HG02798 (cell line): ENCODE data around the gene ELOVL2.
"Not testable (repeated sequence)": the region's sequence is repeated elsewhere in the genome, so short reads cannot be mapped to it uniquely, and the experiment has no call there.

Source experiments
- ATAC-seq: cut with Tn5 transposase; IDR thresholded peaks from one replicate; pipeline ENCODE4 v1.9.1; 2021; ENCODE audit warnings: mild to moderate bottlenecking; ENCODE audit not compliant: unreplicated experiment, poor library complexity

The ELOVL2 gene, protein sequence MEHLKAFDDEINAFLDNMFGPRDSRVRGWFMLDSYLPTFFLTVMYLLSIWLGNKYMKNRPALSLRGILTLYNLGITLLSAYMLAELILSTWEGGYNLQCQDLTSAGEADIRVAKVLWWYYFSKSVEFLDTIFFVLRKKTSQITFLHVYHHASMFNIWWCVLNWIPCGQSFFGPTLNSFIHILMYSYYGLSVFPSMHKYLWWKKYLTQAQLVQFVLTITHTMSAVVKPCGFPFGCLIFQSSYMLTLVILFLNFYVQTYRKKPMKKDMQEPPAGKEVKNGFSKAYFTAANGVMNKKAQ

DNA sequence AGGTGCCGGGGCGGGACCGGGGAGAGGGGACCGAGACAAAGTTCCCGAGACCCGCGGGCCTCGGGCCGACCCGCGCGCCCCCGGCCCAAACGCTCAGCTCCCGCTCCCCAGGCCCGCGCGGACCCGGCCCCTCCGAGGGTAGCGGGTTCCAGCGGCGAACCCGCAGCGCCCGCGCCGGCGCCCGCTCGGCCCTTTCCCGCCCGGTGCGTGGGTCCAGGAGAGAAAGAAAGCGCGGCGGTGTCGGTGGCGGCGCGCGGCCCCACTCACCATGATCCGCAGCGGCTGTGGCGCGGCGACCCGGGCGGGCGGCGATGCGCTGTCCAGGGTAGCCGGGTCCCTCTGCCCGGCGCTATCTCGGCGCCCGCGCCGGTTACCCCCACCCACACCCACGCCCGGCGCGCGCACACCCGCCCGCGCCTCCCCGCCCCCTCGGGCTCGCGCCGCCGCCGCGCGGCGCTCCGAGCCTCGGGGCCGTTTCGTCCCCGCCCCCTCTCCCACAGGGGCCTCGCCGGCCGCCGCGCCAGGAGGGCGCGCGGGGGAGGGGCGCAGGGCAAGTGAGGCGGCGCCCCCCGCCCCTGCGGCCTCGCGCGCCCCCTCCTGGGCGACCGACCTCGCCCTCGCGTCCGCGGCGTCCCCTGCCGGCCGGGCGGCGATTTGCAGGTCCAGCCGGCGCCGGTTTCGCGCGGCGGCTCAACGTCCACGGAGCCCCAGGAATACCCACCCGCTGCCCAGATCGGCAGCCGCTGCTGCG lies at the start of gene ELOVL2:
TSS of gene ELOVL2 (minus strand) at position 345 of the 751 bp plus-strand sequence. CDS start at position 270, 75 bp downstream.
- ATAC-seq: peak; percentile 37

DNA sequence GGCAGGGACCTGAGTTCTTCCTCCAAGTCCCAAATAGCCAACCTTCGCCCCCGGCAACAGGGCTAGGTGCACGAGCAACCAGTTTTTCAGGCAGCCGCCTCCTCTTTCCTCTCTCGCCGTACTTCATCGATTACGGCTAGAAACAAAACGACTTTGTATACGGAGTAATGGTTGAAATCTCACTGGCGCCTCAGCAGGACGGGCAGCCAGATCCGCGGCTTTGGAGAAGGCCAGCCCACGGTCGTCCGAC lies 49.2 kb upstream of the ELOVL2 start:
- peak; percentile 21 for ATAC-seq

DNA sequence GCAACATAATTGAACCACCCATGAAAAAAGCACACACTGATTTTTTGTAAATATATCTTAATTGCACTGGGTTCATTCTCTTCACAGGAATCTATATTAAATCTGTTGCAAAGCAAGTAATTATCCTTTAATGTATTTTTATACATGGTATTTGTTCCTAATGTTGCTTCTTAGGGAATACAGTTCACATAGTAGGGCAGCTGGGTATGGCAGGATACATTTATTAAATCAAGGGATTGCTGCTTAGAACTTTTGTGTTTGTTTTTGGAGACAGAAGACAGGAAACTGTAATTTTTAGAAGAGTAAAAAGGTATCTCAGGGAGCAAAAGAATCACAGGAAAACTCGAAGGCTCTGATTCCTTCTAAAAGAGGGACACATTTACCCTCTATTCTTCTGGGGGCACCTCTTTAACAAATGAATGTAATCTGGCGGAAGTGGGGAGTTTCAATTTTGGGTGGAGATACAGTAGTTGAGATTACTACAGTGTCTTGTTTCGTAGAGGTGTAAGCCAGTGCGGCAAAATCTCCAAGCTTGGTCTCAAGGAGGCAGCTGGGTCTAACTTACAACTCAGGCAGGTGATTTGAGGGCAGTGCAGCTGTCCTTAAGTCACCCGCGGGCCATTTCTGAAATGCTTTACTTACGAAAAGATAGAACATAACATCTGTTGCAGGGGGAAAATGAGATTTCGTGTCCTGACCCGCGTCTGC lies 48.7 kb upstream of the ELOVL2 start:
- peak; percentile 35 for ATAC-seq

DNA sequence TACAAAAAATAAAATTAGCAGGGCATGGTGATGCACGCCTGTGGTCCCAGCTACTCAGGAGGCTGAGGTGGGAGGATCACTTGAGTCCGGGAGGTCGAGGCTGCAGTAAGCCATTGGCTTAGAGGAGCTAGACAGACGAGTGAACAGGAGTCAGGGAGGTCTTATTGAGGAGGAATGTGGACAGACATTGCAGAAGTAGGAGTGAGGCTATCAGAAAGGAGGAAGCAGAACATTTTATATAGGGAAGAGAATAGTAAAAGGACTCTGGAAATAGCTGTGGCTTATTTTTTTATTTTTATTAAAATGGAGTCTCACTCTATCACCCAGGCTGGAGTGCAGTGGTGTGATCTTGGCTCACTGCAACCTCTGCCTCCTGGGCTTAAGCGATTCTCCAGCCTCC lies 47.0 kb upstream of the ELOVL2 start:
- not testable (repeated sequence) for ATAC-seq

DNA sequence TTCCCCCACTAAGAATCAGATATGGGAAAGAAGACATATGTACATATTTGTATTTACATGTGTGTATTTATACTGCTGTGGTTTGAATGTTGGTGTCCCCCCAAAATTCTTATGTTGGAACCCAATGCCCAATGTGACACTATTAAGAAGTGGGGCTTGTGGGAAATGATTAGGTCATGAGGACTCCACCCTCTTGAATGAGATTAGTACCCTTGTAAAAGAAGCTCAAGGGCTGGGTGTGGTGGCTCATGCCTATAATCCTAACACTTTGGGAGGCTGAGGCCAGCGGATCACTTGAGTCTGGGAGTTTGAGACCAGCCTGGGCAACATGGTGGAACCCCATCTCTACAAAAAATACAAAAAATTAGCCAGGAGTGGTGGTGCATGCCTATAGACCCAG lies 45.6 kb upstream of the ELOVL2 start:
- no peak for ATAC-seq

DNA sequence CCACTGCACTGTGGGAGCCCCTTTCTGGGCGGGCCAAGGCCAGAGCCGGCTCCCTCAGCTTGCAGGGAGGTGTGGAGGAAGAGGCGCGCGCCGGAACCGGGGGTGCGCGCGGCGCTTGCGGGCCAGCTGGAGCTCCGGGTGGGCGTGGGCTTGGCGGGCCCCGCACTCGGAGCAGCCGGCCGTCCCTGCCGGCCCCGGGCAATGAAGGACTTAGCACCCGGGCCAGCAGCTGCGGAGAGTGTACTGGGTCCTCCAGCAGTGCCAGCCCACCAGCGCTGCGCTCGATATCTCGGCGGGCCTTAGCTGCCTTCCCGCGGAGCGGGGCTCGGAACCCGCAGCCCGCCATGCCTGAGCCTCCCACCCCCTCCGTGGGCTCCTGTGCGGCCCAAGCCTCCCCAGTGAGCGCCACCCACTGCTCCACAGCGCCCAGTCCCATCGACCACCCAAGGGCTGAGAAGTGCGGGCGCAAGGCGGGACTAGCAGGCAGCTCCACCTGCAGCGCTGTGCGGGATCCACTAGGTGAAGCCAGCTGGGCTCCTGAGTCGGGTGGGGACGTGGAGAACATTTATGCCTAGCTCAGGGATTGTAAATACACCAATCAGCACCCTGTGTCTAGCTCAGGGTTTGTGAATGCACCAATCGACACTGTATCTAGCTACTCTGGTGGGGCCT lies 43.2 kb upstream of the ELOVL2 start:
- ATAC-seq: not testable (repeated sequence)

DNA sequence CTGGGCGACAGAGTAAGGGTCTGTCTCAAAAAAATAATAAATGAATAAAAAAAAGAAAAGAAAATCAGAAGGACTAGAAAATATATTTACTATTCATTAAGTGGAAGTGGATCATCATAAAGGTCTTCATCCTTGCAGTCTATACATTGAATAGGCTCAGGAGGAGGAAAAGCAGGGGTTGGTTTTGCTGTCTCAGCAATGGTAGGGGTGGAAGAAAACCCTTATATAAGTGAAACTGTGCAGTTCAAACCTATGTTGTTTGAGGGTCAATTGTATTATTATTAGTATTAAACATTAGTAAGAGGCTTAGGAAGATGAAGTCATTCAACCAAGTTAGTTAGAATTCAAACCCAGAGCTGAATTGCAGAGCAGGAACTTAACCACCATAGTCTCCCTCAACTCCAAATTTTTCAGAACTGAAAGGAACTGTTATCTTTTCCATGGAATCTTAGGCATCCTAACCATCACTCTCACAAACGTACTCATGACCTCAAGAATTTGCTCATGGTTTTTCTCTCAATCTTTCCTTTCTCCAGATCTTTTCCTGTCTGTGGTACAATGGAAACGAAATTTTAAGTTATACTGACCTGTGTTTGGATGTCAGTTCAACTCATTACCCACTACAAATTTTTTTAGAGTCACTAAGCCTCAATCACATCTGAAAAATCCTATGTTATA lies 41.8 kb upstream of the ELOVL2 start:
- ATAC-seq: no peak

DNA sequence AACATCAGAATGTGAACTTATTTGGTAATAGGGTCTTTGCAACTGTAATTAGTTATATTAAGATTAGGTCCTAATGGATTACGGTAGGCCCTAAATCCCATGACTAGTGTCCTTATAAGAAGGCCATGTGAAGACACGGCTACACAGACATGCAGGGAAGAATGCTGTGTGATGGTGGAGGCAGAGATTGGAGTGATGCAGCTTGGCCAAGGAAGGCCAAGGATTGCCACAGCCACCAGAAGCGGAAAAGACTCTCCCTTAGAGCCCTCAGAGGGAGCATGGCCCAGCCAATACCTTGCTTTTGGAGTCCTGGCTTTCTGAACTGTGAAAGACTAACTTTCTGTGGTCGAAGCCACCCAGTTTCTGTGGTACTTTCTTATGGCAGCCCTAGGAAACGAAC lies 39.9 kb upstream of the ELOVL2 start:
- no peak for ATAC-seq

DNA sequence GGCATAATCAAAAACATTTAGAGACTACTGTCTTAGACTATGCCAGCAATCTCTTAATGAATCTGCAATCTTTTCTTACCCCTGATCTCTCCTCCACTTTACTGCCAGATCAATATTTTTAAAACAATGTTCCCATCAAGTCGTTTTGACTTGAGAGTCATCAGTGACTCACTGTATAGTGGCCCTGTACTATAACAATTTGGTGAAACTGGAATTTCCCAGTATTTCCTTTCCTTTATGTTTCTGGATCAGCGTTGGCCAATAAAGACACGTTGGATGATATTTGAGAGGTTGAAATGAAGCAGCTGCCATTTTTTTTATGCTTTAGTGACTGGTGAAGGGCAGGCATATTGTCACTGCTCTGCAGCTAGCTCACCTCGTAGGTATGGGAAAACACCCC lies 39.4 kb upstream of the ELOVL2 start:
- ATAC-seq: no peak

DNA sequence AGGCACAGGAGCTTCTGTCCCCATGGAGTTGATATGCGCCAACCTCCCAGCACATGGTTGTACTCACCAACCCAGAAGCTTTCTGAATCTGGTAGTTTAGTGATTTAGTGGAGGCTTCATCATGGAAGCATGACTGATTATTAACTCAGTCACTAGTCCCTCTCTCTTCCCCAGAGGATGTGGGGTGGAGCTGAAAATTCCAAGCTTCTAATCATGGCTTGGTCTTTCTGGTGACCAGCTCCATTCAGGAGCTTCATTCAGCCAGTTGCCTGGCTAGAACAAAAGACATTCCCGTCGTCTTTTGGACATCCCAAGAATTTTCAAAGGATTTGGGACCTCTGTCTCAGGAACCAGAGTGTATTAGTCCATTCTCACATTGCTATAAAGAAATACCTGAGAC lies 36.2 kb upstream of the ELOVL2 start:
- ATAC-seq: no peak

DNA sequence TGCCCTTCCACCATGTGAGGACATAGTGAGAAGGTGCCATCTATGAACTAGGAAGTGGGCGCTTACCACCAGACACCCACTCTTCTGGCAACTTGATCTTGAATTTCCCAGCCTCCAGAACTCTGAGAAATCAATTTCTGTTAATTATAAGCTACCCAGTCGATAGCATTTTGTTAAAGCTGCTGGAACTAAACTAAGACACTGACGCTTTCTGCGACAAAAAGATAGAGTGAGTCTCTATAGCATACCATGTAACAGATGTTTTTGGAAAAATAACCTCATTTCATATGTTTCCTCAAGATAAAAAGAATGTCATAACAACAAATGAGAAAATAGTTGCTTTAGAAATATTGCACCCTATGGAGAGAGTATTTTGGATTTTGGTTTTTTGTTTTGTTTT lies 34.2 kb upstream of the ELOVL2 start:
- no peak for ATAC-seq

DNA sequence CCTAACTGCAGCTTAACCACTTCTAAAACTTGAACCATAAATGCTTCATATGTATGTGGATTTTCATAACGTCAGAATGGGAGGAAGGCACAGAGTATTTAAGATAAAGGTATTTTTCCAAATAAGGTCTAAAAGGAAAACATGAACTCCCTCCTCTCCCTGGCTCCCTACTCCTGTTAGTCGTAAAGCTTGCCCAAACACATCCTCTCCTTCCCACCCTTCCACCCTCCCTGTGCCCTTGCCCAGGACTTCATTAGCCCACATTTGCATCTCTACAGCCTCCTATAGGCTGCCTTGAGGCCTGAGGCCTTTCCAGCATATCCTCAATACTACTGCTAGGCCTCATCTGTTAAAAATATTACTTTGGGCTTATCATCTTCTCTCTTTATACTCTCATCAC lies 32.4 kb upstream of the ELOVL2 start:
- ATAC-seq: no peak

DNA sequence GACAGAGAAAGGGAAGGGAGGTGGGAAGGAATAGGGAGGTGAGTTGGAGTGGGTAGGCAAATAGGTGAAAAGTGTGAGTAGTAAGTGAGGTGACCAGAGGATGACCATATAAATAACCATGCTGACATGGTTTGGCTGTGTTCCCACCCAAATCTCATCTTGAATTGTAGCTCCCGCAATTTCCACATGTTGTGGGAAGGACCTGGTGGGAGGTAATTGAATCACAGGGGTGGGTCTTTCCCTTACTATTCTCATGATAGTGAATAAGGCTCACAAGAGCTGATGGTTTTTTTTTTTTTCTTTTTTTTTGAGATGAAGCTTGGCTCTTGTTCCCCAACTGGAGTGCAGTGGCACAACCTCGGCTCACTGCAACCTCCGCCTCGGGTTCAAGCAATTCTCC lies 28.0 kb upstream of the ELOVL2 start:
- ATAC-seq: no peak

DNA sequence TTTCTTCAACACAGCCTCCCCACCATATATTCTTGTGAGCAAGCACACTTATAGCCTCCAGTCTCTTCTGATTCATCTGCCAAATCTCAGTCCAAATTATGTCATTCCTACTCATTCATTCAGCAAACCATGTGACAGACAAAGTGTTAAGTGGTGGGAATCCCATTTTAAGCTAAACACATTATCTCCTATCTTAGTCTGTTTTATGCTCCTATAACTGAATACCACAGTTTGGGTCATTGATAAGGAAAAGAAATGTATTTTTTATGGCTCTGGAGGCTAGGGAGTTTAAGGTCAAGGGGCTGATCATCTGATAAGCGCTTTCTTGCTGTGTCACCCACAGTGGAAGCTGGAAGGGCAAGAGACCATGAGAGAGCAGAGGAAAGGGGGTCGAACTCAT lies 25.7 kb upstream of the ELOVL2 start:
- ATAC-seq: no peak

DNA sequence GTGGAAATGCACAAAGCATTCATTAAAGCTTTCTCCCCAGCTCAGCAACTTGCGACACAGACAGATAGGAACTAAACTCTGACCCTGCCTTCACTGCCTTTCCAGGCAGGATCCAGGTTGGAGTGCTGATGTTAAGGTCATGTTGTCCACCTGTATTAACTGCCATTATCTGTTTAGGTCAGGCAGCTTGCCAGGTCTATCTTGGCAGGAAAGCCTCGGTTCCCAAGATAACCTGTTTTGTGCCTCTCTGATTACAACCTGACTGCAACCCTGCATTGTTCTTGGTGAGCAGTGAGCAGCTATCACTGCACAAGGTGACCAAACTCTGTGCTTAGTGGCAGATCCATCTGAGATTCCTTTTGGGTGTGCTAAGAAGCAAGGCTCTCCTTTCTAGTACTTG lies 23.2 kb upstream of the ELOVL2 start:
- ATAC-seq: no peak

DNA sequence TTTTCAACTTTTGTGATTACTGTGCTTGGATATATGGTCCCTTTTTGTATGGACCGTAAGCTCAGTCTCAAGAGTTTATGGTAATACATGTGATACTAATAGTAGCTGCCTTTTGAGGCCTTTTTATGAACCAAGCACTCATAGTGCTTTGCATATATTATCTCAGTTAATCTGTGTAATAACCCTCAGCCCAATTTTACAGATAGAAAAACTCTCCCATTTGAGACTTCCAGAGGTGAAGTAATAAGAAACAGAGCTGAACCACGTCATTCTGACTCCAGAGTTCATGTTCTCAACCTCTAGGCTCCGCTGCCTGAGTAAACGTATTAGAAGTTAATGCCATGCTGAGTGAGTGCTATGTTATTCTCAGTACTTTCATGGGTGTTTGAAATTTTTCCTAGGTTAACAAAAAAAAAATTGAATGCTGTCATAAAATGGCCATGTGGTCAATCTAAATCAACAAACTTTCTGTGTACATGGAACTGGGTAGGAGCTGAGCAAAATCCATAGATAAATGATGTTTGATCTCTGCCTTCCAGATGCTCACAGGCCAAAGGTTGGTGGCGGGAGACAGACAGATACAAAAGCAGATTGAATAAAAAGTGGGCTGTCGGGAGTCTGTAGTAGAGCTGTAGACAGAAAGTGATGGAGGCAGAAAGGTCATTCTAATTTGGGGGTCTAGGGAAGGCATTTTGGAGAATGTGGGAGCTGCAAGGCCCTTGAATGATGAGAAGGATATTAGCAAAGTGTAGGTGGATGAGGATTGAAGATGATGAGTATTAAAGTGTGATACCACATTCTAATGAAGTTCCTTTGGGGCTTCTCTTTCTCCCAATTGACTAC lies 22.6 kb upstream of the ELOVL2 start:
- ATAC-seq: no peak

DNA sequence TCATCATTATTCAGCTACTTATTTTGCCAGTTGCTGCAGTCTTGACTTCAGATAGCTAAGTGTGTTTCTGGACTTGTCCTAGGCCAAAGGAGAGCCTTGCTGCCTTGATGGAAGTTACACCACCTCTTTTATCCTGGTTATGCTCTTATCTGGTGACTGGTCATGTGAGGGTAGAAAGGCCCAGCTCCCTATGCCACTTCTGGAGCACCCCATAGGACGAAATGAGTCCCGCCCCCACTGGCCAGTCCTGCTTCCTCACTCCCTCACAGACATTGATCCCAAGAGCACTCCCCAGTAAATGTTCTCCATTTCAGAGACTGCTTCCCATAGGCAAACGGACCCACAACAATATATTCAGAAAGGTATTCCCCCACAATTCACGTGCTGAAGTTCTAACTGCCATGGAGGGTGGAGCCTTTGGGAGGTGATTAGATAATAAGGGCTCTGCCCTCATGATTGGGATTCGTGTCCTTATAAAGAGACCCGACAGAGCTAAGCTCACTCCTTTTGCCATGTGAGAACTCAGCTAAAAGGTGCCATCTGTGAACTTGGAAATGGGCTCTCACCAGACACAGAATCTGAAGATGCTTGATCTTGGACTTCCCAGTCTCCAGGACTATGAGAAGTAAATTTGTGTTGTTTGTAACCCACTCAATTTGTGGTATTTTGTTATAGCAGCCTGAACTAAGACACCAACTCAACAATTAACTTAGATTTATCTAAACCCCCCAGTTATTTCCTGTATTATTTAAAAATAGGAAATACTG lies 21.5 kb upstream of the ELOVL2 start:
- no peak for ATAC-seq

DNA sequence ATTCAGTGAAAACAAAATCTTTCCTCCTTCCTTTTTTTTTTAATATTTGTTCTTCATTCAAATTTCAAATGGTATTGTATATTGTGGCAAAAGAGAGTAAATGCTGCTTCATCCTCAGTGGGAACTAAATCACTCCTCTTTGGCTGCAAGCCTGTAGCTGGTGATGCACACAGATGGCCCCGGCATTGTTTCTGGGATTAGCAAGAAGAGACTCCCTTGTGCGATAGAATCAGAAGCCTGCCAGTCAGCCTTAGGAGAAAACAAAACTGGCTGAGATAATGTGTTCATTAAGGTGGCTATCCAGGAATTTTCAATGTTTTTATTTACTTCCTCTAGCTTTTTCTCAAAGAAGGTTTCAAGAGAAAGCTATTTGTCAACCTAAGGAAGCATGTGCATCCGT lies 20.7 kb upstream of the ELOVL2 start:
- no peak for ATAC-seq

DNA sequence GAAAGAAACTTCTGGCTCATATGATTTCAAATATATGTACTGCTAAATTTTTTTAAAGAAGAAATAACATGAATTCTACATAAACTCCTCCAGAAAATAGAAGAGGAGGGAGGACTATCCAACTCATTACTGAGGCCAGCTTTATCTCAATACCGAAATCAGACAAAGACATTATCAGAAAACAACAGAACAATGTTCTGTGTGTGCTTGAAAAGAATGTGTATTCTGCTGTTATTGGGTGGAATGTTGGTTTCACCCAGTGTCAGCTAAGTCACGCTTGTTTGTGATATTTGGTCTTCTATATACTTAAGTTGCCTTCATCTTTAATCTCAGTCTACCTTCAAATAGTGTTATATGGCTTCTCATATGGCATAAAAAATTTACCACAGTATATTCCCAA lies 18.6 kb upstream of the ELOVL2 start:
- no peak for ATAC-seq
